NCI-H1105 treated with DMSO at 0.1 percent for 48 hours (cell line): ENCODE results near the gene ZACN.

Source experiments
- DNase-seq: peaks from one replicate; lab custom pipeline; 2025; lab: John Stamatoyannopoulos, UW

ZACN gene

GRCh38 chr17:76082326-76083251 lies 3.6 kb downstream of the ZACN start:
- DNase-seq = peak; percentile 8

DNA sequence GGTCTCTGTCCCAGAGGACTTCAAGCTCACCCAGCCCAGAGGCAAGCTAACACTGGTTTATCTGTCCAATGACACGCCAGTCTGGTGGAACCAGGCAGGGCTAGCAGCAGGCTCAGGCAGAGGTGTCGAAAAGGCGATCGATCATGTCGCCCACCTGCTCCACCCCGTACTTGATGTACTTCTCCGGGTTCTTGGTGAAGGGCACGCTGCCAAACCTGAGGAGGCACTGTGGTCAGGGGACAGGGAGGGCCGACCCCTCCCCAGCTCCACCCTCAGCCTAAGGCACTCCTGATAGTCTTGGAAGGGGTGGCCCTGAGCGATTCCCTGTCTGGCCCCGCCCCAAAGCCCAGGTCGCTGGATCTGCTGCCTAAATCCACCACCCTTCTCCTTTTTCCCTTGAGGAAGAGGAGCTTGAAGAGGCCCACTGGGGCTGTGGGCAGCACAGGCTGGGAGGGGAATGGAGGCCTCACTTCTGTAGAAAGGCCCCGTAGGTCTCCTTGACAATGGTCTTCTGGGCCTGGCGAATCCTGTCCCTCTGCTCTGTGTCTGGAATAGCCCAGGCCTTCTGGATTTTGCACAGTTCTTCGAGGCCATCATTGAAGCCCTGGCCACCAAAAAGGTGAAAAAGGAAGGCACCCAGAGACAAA lies 4.7 kb downstream of the ZACN start:
- DNase-seq = no peak

- no peak for DNase-seq
These were observed 6.2 kb downstream of the ZACN start for GRCh38 chr17:76085066-76085730.

- no peak for DNase-seq
These were observed 6.9 kb downstream of the ZACN start for GRCh38 chr17:76085731-76086366.

DNA sequence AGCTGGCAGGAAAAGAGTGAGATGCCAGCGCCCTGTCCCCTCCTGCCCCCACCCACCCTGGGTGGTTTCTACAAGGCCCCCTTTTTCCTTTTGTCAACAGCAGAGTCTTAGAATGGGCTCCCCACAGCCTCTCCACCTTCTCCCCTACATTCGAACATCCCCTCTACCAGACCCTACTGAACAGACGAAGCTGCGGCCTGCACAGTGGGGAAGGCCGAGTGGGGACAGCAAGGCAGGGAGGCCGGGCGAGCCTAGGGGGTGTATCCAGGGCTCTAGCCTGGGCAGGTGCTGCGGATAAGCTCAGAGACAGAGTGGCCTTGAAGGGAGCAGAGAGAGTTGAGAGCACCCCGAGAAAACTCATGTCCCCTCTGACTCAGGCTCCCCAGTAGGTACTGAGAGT lies 7.4 kb downstream of the ZACN start:
- no peak for DNase-seq

- DNase-seq = no peak
These were observed 8.5 kb downstream of the ZACN start for GRCh38 chr17:76087531-76087930.

GRCh38 chr17:76088041-76088867 lies 9.3 kb downstream of the ZACN start:
- no peak for DNase-seq

- no peak for DNase-seq
These were observed 10.0 kb downstream of the ZACN start for GRCh38 chr17:76088868-76089576.

DNA sequence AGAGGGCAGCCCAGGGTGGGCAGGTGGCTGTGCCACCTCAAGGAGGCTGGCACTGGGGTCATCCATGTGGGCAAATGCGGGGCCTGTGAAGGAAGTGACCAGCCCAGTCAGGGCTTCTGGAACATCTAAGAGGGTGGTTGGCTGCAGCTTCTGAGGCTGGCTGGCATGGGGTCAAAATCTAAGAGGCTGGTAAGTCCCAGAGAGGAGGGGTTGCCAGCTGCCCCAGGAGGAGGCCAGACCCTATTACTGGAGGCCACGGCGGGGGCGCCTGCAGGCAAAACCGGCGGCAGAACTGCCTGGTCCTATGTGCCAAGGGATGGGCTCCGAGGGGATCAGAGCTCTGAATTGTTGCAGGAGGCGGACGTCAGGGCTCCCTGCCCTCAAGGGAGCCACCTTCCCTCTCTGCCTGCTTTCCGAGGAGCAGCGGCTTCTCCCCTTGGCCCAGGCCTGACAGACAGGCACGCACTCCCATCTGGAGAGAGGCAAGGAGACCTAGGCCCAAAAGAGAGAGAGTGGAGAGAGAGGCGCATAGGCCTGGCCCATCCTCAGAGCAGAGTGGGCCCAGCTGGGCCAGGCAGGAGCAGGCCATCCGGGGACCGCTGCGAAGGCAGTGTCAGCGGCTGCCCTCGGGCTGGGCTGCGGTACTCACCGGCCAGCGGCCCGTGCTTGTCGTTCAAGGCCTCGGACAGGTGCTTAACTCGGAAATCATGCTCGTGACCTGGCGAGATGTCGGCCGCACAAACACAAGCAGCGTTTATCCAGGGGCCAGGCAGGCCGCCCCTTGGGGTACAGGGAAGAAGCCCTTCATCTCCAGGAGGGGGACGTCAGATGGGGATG lies 10.9 kb downstream of the ZACN start:
- no peak for DNase-seq

GRCh38 chr17:76090517-76091129 lies 11.6 kb downstream of the ZACN start:
- DNase-seq = no peak

DNA sequence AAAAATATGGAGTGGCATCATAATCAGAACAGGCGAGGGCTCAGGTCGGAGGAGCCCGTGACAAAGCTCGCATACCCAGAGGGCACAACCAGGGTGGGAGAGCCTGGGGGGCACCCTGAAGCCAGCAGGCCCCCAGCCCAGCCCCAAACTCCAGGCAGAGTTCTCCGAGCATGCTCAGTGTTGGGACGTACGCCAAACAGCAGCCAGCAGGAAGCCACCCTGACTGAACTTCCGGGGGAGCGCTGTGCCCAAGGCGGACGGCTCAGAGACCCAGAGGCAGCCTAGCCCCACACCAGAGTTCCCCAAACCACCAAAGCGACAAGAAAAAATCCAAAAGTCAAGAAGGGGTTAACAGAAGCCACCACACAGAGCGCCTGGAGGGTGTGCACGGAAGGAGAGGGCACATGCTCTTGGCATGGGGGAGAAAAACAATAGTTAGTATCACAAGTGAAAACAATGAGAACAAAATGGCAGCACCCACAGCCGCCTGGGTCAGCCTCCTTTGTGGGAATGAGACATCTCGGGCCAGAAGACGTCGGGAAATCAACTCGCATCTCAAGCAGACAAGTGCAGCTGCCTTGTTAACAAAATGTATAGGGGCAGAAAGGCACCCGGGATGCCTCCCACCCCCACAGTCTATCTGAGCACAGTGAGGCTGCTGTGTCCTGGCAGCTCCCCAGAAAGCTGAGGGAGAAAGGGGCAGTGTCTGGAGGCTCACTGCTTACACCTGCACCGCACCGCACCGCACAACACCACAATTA lies 12.7 kb downstream of the ZACN start:
- no peak for DNase-seq

DNA sequence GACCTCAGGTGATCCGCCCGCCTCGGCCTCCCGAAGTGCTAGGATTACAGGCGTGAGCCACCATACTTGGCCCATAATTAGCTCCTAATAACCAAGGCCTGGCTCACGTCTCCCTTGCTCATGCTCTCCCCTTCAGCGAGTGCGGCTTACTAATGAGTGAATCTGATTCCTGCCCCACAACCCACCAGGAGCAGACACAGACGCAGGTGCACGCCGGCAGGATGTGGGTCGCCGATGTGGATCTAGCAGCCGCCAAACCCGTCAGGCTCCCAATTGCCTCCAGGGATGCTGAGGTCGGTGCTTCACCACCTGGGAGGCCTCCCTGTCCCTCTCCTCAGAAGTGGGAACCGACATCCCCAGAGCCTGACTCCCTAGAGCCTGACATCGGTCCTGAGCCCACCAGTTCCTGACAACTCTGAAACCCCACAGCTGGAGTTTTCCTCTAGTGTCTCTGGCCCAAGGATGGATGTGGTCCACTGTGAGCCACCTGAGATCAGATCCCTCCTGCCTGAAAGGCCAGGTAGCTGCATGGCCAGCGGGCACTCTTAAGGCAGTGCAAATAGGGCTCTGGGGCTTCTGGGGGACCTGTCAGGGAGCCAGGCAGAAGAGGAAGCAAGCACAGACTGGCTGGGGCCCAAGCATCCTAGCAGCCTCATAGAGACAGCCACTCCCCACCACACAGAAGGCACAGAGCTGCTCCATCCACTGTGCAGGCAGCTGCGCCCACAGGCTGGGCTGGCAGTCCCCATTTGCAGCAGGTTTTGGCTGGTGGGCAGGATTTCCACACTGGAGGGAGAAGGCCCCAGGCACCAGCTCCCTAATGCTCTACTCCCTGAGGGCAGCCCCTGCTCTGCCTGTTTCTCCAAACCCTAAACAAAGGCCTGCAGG lies 13.8 kb downstream of the ZACN start:
- DNase-seq = no peak

DNA sequence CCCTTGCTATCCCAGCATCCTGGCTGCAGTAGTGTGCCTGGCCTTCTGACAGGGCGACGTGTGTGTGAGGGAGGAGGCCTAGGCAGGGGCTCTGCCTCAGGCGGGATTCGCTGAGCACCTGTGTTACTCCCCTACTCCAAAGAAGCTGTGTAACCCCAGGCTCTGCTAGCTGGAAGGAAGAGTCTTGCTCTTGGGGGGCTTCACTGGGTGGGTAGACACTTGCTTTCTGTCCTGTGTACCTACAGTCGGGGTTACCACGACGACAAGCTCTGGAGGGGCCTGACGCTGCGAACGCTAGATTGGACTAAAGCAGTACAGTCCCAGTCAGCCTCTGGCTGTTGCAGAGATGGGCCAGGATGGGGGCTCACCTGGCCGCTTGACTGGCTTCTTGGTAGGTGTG lies 15.1 kb downstream of the ZACN start:
- DNase-seq = no peak

- no peak for DNase-seq
These were observed 17.0 kb downstream of the ZACN start for GRCh38 chr17:76095943-76096342.

- no peak for DNase-seq
These were observed 18.8 kb downstream of the ZACN start for GRCh38 chr17:76097716-76098295.

DNA sequence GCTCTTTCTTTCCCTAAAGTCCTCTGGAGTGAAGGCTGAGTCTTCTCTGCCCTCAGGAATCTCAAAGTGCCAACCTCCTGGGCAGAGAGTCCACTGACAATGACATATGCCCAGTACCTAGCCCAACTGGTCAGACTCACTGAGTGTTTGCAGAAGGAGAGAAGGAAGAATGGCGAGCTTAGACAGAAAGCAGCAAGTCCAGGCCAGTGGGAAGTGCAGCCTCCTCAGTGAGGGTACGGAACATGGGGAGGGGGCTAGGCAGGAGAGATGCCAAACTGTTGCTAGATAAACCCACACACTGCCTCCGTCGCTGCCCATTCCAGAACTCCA lies 23.9 kb downstream of the ZACN start:
- no peak for DNase-seq
